GM12891 (cell line): ENCODE results near the gene BACE1.

Experiments
- PAX5 ChIP-seq: IDR thresholded peaks from 2 replicates; pipeline ENCODE4 v1.6.1; 2011; ENCODE audit warnings: low read length, moderate library complexity, mild to moderate bottlenecking; ENCODE audit not compliant: insufficient read depth, severe bottlenecking
- POLR2AphosphoS5 ChIP-seq: IDR thresholded peaks from 2 replicates; pipeline ENCODE4 v1.6.1; 2011; ENCODE audit warnings: low read depth, low read length, control low read depth

DNA sequence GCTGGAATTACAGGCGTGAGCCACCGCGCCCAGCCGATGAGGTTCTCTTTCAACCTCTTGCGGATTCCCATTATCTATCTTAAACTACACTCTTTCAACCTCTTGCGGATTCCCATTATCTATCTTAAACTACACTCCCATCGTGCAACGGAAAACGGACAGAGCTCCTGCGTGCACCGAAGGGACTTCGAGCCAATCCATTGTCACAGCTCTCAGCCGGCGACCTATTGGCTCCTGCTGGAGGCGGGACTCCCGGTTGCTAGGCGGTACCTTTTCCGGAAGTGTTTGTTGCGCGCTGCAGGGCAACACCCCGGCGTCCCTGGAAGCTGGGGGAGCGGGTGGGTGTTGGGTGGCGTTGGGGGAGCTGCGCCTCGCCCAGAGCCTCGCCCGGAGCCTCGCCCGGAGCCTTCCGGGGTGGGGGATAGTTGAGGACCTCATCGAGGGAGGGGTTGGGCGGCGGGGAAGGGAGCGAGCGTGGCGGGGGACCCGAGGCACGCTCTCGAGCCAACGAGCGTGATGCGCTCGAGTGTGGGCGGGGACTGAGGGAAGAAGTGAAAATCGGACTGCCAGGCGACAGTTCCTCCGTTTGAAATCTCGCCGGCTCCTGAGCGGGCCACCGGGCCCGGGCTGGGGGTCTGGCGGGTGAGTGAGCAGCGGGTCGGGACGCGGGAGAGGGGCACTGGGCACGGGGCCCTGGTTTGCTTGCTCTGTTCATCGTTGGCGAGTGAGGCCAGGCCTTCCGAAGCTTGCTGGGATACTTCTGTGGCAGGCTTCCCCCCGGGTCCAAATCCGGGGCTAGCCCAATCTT is 11.7 kb upstream of the BACE1 start, which contains the start of gene CEP164:
- peak; percentile 74 for TF ChIP-seq POLR2AphosphoS5
- TF ChIP-seq PAX5: no peak
